Epidermal melanocyte (primary cell): ENCODE measurements around the gene CDH24.

Experiments
- DNase-seq: peaks from one replicate; pipeline ENCODE4 v3.0.0; 2011; ENCODE audit warnings: low spot score; ENCODE audit not compliant: insufficient read length

CDH24 gene

GRCh38 chr14:23066368-23066767 lies 9.0 kb upstream of the CDH24 start:
- DNase-seq: no peak

- no peak for DNase-seq
Measured at GRCh38 chr14:23063601-23064000, 6.3 kb upstream of the CDH24 start.

- peak; percentile 64 for DNase-seq
Measured at GRCh38 chr14:23062002-23062401, 4.7 kb upstream of the CDH24 start.

GRCh38 chr14:23060536-23061260 lies 3.4 kb upstream of the CDH24 start:
- no peak for DNase-seq

- DNase-seq: no peak
Measured at GRCh38 chr14:23058654-23059504, 1.6 kb upstream of the CDH24 start.

GRCh38 chr14:23057757-23058653 lies 685 bp upstream of the CDH24 start:
- peak; percentile 96 for DNase-seq

GRCh38 chr14:23056145-23056955 lies 970 bp downstream of the CDH24 start:
- DNase-seq: peak; percentile 92

GRCh38 chr14:23055621-23056144 lies 1.6 kb downstream of the CDH24 start:
- DNase-seq: no peak

GRCh38 chr14:23055147-23055550 lies 2.2 kb downstream of the CDH24 start:
- no peak for DNase-seq

GRCh38 chr14:23054000-23054811 lies 3.1 kb downstream of the CDH24 start:
- DNase-seq: no peak

GRCh38 chr14:23053426-23053825 lies 3.9 kb downstream of the CDH24 start:
- DNase-seq: no peak

GRCh38 chr14:23052671-23053070 lies 4.6 kb downstream of the CDH24 start:
- DNase-seq: no peak

- no peak for DNase-seq
Measured at GRCh38 chr14:23052182-23052623, 5.1 kb downstream of the CDH24 start.

- DNase-seq: no peak
Measured at GRCh38 chr14:23051141-23052057, 5.9 kb downstream of the CDH24 start.

GRCh38 chr14:23049011-23049410 lies 8.3 kb downstream of the CDH24 start:
- no peak for DNase-seq

GRCh38 chr14:23047751-23048693 lies 9.3 kb downstream of the CDH24 start:
- DNase-seq: no peak

GRCh38 chr14:23047034-23047634 lies 10.2 kb downstream of the CDH24 start:
- DNase-seq: no peak
